ENCODE data around the gene PDSS2.

DNA sequence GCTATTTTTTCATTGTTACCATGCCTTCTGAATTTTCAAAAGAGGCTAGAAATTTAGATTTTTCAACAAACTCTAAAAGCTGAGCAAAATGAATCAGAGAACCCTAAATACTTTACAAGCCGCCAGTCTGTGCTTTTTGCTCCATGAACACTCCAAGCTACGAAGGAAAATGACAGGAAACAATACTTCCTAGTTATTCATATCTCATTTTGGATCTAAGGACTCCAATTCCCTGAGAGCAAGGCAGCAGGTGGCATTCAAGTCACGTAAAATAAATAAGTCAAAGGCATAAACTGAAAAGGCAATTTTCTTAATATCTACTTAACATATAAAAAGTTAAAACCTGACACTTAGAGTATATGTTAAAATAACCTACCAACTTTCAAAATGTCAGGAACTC, 50.6 kb downstream of the PDSS2 start:
- TF ChIP-seq, protein P1, sequence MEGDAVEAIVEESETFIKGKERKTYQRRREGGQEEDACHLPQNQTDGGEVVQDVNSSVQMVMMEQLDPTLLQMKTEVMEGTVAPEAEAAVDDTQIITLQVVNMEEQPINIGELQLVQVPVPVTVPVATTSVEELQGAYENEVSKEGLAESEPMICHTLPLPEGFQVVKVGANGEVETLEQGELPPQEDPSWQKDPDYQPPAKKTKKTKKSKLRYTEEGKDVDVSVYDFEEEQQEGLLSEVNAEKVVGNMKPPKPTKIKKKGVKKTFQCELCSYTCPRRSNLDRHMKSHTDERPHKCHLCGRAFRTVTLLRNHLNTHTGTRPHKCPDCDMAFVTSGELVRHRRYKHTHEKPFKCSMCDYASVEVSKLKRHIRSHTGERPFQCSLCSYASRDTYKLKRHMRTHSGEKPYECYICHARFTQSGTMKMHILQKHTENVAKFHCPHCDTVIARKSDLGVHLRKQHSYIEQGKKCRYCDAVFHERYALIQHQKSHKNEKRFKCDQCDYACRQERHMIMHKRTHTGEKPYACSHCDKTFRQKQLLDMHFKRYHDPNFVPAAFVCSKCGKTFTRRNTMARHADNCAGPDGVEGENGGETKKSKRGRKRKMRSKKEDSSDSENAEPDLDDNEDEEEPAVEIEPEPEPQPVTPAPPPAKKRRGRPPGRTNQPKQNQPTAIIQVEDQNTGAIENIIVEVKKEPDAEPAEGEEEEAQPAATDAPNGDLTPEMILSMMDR (IDR thresholded peaks at IDR 0.05; ENCODE audit: insufficient read depth, low read length, poor library complexity, severe bottlenecking) = no peak
- no peak for TF ChIP-seq EZH2phosphoT487 (conservative IDR thresholded peaks at IDR 0.05; ENCODE audit: low read length)

Measured in SU-DHL-6 (cell line).